ENCODE results near the gene NEURL1B.

- TF ChIP-seq, protein P1, sequence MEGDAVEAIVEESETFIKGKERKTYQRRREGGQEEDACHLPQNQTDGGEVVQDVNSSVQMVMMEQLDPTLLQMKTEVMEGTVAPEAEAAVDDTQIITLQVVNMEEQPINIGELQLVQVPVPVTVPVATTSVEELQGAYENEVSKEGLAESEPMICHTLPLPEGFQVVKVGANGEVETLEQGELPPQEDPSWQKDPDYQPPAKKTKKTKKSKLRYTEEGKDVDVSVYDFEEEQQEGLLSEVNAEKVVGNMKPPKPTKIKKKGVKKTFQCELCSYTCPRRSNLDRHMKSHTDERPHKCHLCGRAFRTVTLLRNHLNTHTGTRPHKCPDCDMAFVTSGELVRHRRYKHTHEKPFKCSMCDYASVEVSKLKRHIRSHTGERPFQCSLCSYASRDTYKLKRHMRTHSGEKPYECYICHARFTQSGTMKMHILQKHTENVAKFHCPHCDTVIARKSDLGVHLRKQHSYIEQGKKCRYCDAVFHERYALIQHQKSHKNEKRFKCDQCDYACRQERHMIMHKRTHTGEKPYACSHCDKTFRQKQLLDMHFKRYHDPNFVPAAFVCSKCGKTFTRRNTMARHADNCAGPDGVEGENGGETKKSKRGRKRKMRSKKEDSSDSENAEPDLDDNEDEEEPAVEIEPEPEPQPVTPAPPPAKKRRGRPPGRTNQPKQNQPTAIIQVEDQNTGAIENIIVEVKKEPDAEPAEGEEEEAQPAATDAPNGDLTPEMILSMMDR (IDR thresholded peaks at IDR 0.05; ENCODE audit: insufficient read depth, low read depth, low read length), result no peak
- TF ChIP-seq EZH2 (IDR thresholded peaks at IDR 0.05; ENCODE audit: insufficient read depth, low read length), result no peak
Observed at GRCh38 chr5:172626031-172626581, 15.0 kb upstream of the NEURL1B start.
